T1000 (cell line): ENCODE data around the gene TOR3A.
"Not testable (repeated sequence)": the region's sequence is repeated elsewhere in the genome, so short reads cannot be mapped to it uniquely, and the experiment has no call there.

Experiments used
- DNase-seq: peaks from one replicate; lab custom pipeline; 2025; ENCODE audit warnings: mixed read lengths; lab: John Stamatoyannopoulos, UW

The TOR3A gene

GRCh38 chr1:179107706-179108629 is 26.1 kb downstream of the TOR3A start:
- DNase-seq: no peak

GRCh38 chr1:179108644-179109043 is 26.8 kb downstream of the TOR3A start:
- no peak for DNase-seq

- no peak for DNase-seq
These were observed 33.3 kb downstream of the TOR3A start for GRCh38 chr1:179115181-179115580.

- DNase-seq: no peak
These were observed 37.6 kb downstream of the TOR3A start for GRCh38 chr1:179119513-179119912.

GRCh38 chr1:179120736-179121135 is 38.9 kb downstream of the TOR3A start:
- DNase-seq: no peak

- peak; percentile 15 for DNase-seq
These were observed 39.5 kb downstream of the TOR3A start for GRCh38 chr1:179121159-179121938.

- no peak for DNase-seq
These were observed 43.0 kb downstream of the TOR3A start for GRCh38 chr1:179124873-179125272.

GRCh38 chr1:179126338-179127060 is 44.6 kb downstream of the TOR3A start:
- DNase-seq: no peak

GRCh38 chr1:179127163-179127895 is 45.5 kb downstream of the TOR3A start:
- no peak for DNase-seq

GRCh38 chr1:179128520-179128919 is 46.6 kb downstream of the TOR3A start:
- no peak for DNase-seq

GRCh38 chr1:179129702-179130473 is 48.0 kb downstream of the TOR3A start:
- DNase-seq: no peak

GRCh38 chr1:179135168-179135567 is 53.3 kb downstream of the TOR3A start:
- DNase-seq: not testable (repeated sequence)

GRCh38 chr1:179135707-179136106 is 53.8 kb downstream of the TOR3A start:
- not testable (repeated sequence) for DNase-seq

- no peak for DNase-seq
These were observed 55.9 kb downstream of the TOR3A start for GRCh38 chr1:179137617-179138255.

GRCh38 chr1:179138755-179139154 is 56.9 kb downstream of the TOR3A start:
- not testable (repeated sequence) for DNase-seq

GRCh38 chr1:179141592-179142251 is 59.9 kb downstream of the TOR3A start:
- no peak for DNase-seq

GRCh38 chr1:179142889-179143299 is 61.0 kb downstream of the TOR3A start:
- DNase-seq: peak; percentile 56

GRCh38 chr1:179143322-179143721 is 61.5 kb downstream of the TOR3A start:
- no peak for DNase-seq

- DNase-seq: no peak
These were observed 62.8 kb downstream of the TOR3A start for GRCh38 chr1:179144626-179145025.

- no peak for DNase-seq
These were observed 63.7 kb downstream of the TOR3A start for GRCh38 chr1:179145521-179145920.
